SK-N-SH (cell line): ENCODE results near the gene TMEM221. TPM values are rescaled to one million over a fixed set of nuclear protein-coding genes. Genes with fewer than 3 reads are reported as not detected.

Source experiments
- CTCF ChIA-PET: fragments of 300-600, 350-600 bp; formaldehyde crosslinking; extraction: SDS; loops from one replicate; lab custom pipeline; 2021; lab: Yijun Ruan, JAX
- POLR2A ChIA-PET: fragments of 350-600 bp; sonication (Branson Sonifier 250); formaldehyde crosslinking; extraction: SDS; loops from one replicate; lab custom pipeline; 2020; ENCODE audit warnings: antibody characterized with exemption, inconsistent platforms; lab: Yijun Ruan, JAX
- DNase-seq: peaks from one replicate; pipeline ENCODE4 v3.0.0; 2012
- H2AFZ ChIP-seq: fragments of 200-600 bp; sonication (generic); 2 replicates; pipeline ENCODE4 v1.8.1; 2016; ENCODE audit warnings: antibody characterized with exemption, mild to moderate bottlenecking, low read depth
- H3F3A ChIP-seq: fragments of 200-600 bp; sonication (generic); replicated peaks from 2 replicates; pipeline ENCODE3; 2016; ENCODE audit warnings: antibody characterized with exemption, mild to moderate bottlenecking; ENCODE audit not compliant: insufficient read depth
- H3K27ac ChIP-seq, 2 experiments: fragments of 200-500 bp in 1 of 2; fragments of 200-600 bp in 1 of 2; sonication (Bioruptor generic) in 1 of 2; sonication (generic), shearing (Covaris generic) in 1 of 2; 2 replicates each; pipeline versions ENCODE4 v1.5.1 to v1.6.1; 2014 to 2016; ENCODE audit warnings: low read depth in 2 of 2, inconsistent platforms in 1 of 2, low read length in 1 of 2, mild to moderate bottlenecking in 1 of 2, mixed read lengths in 1 of 2
- H3K27me3 ChIP-seq: fragments of 200-600 bp; sonication (generic), shearing (Covaris generic); 2 replicates; pipeline ENCODE4 v1.6.1; 2016; ENCODE audit warnings: mixed run types; ENCODE audit not compliant: insufficient read depth
- H3K36me3 ChIP-seq, 2 experiments: fragments of 200-500 bp in 1 of 2; fragments of 200-600 bp in 1 of 2; sonication (Bioruptor generic) in 1 of 2; sonication (generic) in 1 of 2; replicated peaks in 1 of 2; 2 replicates each; pipeline versions ENCODE3 to v1.5.1; 2014 to 2016; ENCODE audit warnings: low read length in 1 of 2, mild to moderate bottlenecking in 1 of 2; ENCODE audit not compliant: insufficient read depth in 2 of 2, control insufficient read depth in 1 of 2
- H3K4me1 ChIP-seq, 2 experiments: fragments of 200-500 bp in 1 of 2; fragments of 200-600 bp in 1 of 2; sonication (Bioruptor generic) in 1 of 2; sonication (generic), shearing (Covaris generic) in 1 of 2; 2 replicates each; pipeline versions ENCODE4 v1.5.1 to v1.6.1; 2014 to 2016; ENCODE audit warnings: low read depth in 1 of 2, low read length in 1 of 2, mixed run types in 1 of 2; ENCODE audit not compliant: insufficient read depth in 2 of 2, control insufficient read depth in 1 of 2
- H3K4me2 ChIP-seq: fragments of 200-600 bp; sonication (generic), shearing (Covaris generic); 2 replicates; pipeline ENCODE4 v1.6.1; 2017; ENCODE audit warnings: mixed run types
- H3K4me3 ChIP-seq, 2 experiments: fragments of 200-500 bp in 1 of 2; fragments of 200-600 bp in 1 of 2; sonication (Bioruptor generic) in 1 of 2; sonication (generic), shearing (Covaris generic) in 1 of 2; 2 replicates each; pipeline versions ENCODE4 v1.5.1 to v1.8.1; 2014 to 2016; ENCODE audit warnings: low read depth in 2 of 2, inconsistent platforms in 1 of 2, low read length in 1 of 2, mild to moderate bottlenecking in 1 of 2, mixed read lengths in 1 of 2, moderate library complexity in 1 of 2
- H3K79me2 ChIP-seq: fragments of 200-600 bp; sonication (generic); 2 replicates; pipeline ENCODE4 v1.8.1; 2017; ENCODE audit warnings: mild to moderate bottlenecking; ENCODE audit not compliant: insufficient read depth
- H3K9ac ChIP-seq: fragments of 200-600 bp; sonication (generic); 2 replicates; pipeline ENCODE4 v1.6.1; 2017; ENCODE audit warnings: mixed run types
- H3K9me2 ChIP-seq: fragments of 200-600 bp; sonication (generic); 2 replicates; pipeline ENCODE4 v1.6.1; 2017; ENCODE audit warnings: mixed run types
- H3K9me3 ChIP-seq: fragments of 200-600 bp; sonication (generic); 2 replicates; pipeline ENCODE4 v1.6.1; 2017; ENCODE audit warnings: mixed run types, mild to moderate bottlenecking, moderate library complexity
- H4K20me1 ChIP-seq: fragments of 200-600 bp; sonication (generic); 2 replicates; pipeline ENCODE4 v1.6.1; 2017; ENCODE audit warnings: mild to moderate bottlenecking, mixed run types; ENCODE audit not compliant: insufficient read depth
- GATA2 ChIP-seq: sonication (generic); formaldehyde crosslinking; IDR thresholded peaks from 2 replicates; pipeline ENCODE4 v1.5.0; 2020; ENCODE audit warnings: mild to moderate bottlenecking, missing genetic modification reagents
- JUND ChIP-seq: IDR thresholded peaks from 2 replicates; pipeline ENCODE4 v1.4.0; 2012
- NRF1 ChIP-seq: IDR thresholded peaks from 2 replicates; pipeline ENCODE4 v1.6.1; 2012; ENCODE audit warnings: low read depth, mild to moderate bottlenecking, low read length
- RAD21 ChIP-seq: IDR thresholded peaks from 2 replicates; pipeline ENCODE4 v1.6.1; 2012; ENCODE audit warnings: mild to moderate bottlenecking, low read length
- RFX5 ChIP-seq: IDR thresholded peaks from 2 replicates; pipeline ENCODE4 v1.6.1; 2012; ENCODE audit warnings: mild to moderate bottlenecking, improper control_type of control experiment, low read length
- SMC3 ChIP-seq: IDR thresholded peaks from 2 replicates; pipeline ENCODE4 v1.6.1; 2012; ENCODE audit warnings: low read depth, low read length, improper control_type of control experiment
- TAF1 ChIP-seq: IDR thresholded peaks from 2 replicates; pipeline ENCODE4 v1.6.1; 2012; ENCODE audit warnings: low read depth, mild to moderate bottlenecking, low read length, moderate library complexity, borderline replicate concordance
- YY1 ChIP-seq: IDR thresholded peaks from 2 replicates; pipeline ENCODE4 v1.4.0; 2012; ENCODE audit warnings: low read depth, mild to moderate bottlenecking
- WGBS: methylation state at CpG from one replicate; pipeline ENCODE4 v1.1.6; 2017; ENCODE audit warnings: low lambda C conversion rate; 5-methylcytosine and 5-hydroxymethylcytosine counted together
- polyA plus RNA-seq, 3 experiments: library from polyadenylated mRNA; depleted of rRNA; stranded (reverse); fragments of >200 nt; gene quantifications; 2 replicates each; pipeline ENCODE4 v1.2.3, GENCODE V29; 2012
- TF ChIP-seq, protein P1 (sequence below): IDR thresholded peaks from 2 replicates; pipeline ENCODE4; 2012
- TF ChIP-seq, protein P2 (sequence below): fragments of 150-350 bp; IDR thresholded peaks from 2 replicates; pipeline ENCODE4 v1.6.1; 2017; ENCODE audit warnings: antibody characterized with exemption, low read length, low read depth, borderline replicate concordance
- TF ChIP-seq, protein P3 (sequence below): IDR thresholded peaks from 2 replicates; pipeline ENCODE4 v1.4.0; 2012; ENCODE audit warnings: low read depth
- TF ChIP-seq, protein P4 (sequence below): fragments of 200-600 bp; sonication (generic); IDR thresholded peaks from 2 replicates; pipeline ENCODE4 v1.6.1; 2017; ENCODE audit warnings: antibody characterized with exemption, mild to moderate bottlenecking, moderate library complexity

Gene TMEM221
- polyA plus RNA-seq, 1 of the 3 experiments (the other 2 are of a cell fraction): 0.62 TPM

DNA sequence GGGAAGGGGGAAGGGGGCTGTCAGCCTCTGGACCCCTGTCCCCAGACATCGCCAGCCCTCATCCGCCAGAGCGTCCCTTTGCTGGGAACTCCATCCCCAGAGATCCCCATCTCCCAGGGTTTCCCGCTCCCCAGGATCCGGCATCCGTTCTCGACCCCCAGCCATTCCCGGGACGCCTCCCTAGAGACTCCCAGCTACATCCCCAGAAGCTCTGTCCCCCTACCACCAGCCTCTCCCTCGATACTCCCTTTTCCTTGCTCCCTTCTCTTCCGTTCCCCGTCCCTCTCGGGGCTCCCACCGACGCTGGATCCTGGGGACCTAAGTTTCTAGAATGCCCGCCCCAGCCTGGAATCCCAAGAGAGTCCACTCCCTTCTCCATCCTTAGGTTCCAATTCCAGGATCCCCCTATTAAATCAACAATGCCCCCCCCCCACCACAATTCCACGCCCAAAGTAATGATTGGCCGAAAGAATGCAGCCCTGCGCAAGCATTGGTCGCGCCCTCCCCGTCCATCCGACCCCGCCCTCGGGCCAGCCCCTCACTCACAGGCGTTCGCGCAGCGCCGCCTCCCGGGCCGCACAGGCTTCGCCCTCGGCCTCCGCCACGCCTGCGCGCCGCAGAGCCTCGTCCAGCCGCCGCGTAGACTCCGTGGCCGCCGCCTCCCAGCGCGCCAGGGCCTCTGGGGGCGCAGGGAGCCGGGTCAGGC, 57.6 kb downstream of the TMEM221 start:
- ChIA-PET CTCF (interaction anchor here (0.7 to 5.3 kb wide), 24 partner anchors 9 to 149 kb away, joined by 3 to 69 read pairs (median 4); partner anchors contain the start of genes BST2, DDA1, MVB12A and NXNL1), POLR2A (interaction anchor here (1.0 kb wide), 1 partner anchor 13 kb away, joined by 4 read pairs; no protein-coding TSS in a partner anchor)
- no peaks in the 10 kb centered on the region for H4K20me1 ChIP-seq
- no peaks in the 10 kb centered on the region for H3K36me3 ChIP-seq
- H3K4me2 ChIP-seq: peak overlapping the region; percentile 85
- no peaks in the 10 kb centered on the region for H3K27me3 ChIP-seq
- 1% methylated on average over 30 of the region's 50 CpGs for WGBS
- H3K4me3 ChIP-seq: peak overlapping the region; percentile 59 to 65
- H2AFZ ChIP-seq: peak overlapping the region; percentile 92; the same call in 1 of the 2 replicates
- H3K9me3 ChIP-seq: no peaks in the 10 kb centered on the region
- DNase-seq: peak; percentile 99
- H3K9me2 ChIP-seq: no peaks in the 10 kb centered on the region
- H3K79me2 ChIP-seq: no peaks in the 10 kb centered on the region
- H3K27ac ChIP-seq: peak overlapping the region in 1 of 2 experiments; percentile 63; a peak in 2 of 4 replicates
- TF ChIP-seq RAD21 (peak; percentile 56), JUND (no peak), TAF1 (no peak), SMC3 (peak; percentile 42), YY1 (no peak), RFX5 (peak; percentile 80), NRF1 (peak; percentile 84), GATA2 (no peak)
- TF ChIP-seq, protein P1, sequence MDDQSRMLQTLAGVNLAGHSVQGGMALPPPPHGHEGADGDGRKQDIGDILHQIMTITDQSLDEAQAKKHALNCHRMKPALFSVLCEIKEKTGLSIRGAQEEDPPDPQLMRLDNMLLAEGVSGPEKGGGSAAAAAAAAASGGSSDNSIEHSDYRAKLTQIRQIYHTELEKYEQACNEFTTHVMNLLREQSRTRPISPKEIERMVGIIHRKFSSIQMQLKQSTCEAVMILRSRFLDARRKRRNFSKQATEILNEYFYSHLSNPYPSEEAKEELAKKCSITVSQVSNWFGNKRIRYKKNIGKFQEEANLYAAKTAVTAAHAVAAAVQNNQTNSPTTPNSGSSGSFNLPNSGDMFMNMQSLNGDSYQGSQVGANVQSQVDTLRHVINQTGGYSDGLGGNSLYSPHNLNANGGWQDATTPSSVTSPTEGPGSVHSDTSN: peak; percentile 43; the same call in 1 of the 2 replicates
- TF ChIP-seq, protein P2, sequence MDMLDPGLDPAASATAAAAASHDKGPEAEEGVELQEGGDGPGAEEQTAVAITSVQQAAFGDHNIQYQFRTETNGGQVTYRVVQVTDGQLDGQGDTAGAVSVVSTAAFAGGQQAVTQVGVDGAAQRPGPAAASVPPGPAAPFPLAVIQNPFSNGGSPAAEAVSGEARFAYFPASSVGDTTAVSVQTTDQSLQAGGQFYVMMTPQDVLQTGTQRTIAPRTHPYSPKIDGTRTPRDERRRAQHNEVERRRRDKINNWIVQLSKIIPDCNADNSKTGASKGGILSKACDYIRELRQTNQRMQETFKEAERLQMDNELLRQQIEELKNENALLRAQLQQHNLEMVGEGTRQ: no peak
- TF ChIP-seq, protein P3, sequence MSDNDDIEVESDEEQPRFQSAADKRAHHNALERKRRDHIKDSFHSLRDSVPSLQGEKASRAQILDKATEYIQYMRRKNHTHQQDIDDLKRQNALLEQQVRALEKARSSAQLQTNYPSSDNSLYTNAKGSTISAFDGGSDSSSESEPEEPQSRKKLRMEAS: peak; percentile 50; the same call in 1 of the 2 replicates
- TF ChIP-seq, protein P4, sequence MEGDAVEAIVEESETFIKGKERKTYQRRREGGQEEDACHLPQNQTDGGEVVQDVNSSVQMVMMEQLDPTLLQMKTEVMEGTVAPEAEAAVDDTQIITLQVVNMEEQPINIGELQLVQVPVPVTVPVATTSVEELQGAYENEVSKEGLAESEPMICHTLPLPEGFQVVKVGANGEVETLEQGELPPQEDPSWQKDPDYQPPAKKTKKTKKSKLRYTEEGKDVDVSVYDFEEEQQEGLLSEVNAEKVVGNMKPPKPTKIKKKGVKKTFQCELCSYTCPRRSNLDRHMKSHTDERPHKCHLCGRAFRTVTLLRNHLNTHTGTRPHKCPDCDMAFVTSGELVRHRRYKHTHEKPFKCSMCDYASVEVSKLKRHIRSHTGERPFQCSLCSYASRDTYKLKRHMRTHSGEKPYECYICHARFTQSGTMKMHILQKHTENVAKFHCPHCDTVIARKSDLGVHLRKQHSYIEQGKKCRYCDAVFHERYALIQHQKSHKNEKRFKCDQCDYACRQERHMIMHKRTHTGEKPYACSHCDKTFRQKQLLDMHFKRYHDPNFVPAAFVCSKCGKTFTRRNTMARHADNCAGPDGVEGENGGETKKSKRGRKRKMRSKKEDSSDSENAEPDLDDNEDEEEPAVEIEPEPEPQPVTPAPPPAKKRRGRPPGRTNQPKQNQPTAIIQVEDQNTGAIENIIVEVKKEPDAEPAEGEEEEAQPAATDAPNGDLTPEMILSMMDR: peak; percentile 62
- H3F3A ChIP-seq: peaks cover 6% of the 10 kb centered on the region
- H3K9ac ChIP-seq: peak overlapping the region; percentile 20; the same call in 1 of the 2 replicates
- peaks cover 0 to 7% of the 10 kb centered on the region in 2 experiments; a peak in 1 of 4 replicates for H3K4me1 ChIP-seq
